AG04449 (cell line): Measurements from ENCODE around the gene CACNA2D3.

Source experiments
- CTCF ChIA-PET: fragments of 350-600 bp; formaldehyde crosslinking; extraction: SDS; loops from one replicate; lab custom pipeline; 2021; ENCODE audit warnings: antibody characterized with exemption; lab: Yijun Ruan, JAX
- POLR2A ChIA-PET: fragments of 400-600, 350-600 bp; formaldehyde crosslinking; extraction: SDS; loops from one replicate; lab custom pipeline; 2020; ENCODE audit warnings: antibody characterized with exemption, inconsistent platforms; lab: Yijun Ruan, JAX
- DNase-seq: peaks from one replicate; pipeline ENCODE4 v3.0.0-alpha.2; 2010; ENCODE audit warnings: low read depth, low spot score
- H3K4me3 ChIP-seq: 2 replicates; pipeline ENCODE4 v1.5.1; 2011; ENCODE audit warnings: low read depth, mild to moderate bottlenecking, control low read depth, low read length
- CTCF ChIP-seq: IDR thresholded peaks from one replicate; pipeline ENCODE4 v1.5.1; 2011; ENCODE audit warnings: mild to moderate bottlenecking, moderate library complexity, low read length, control low read depth, inconsistent platforms; ENCODE audit not compliant: insufficient read depth; ENCODE audit errors: missing control alignments

CACNA2D3 gene

GRCh38 chr3:54547846-54548245 is 425.5 kb downstream of the CACNA2D3 start:
- no peak overlapping the region for H3K4me3 ChIP-seq
- no peak for TF ChIP-seq CTCF
- ChIA-PET CTCF (no interaction called here), POLR2A (no interaction called here)
- DNase-seq: no peak

GRCh38 chr3:54549607-54550220 is 427.4 kb downstream of the CACNA2D3 start:
- ChIA-PET POLR2A (no interaction called here), CTCF (no interaction called here)
- no peak overlapping the region for H3K4me3 ChIP-seq
- TF ChIP-seq CTCF: no peak
- no peak for DNase-seq

- no peak for DNase-seq
Observed at GRCh38 chr3:54550221-54550977, 428.0 kb downstream of the CACNA2D3 start.

GRCh38 chr3:54556630-54557029 is 434.3 kb downstream of the CACNA2D3 start:
- ChIA-PET CTCF (no interaction called here), POLR2A (no interaction called here)
- no peak for DNase-seq
- H3K4me3 ChIP-seq: no peak overlapping the region
- no peak for TF ChIP-seq CTCF

More at GRCh38 chr3:54550221-54550977, 428.0 kb downstream of the CACNA2D3 start:
- TF ChIP-seq CTCF: no peak
- no peak overlapping the region for H3K4me3 ChIP-seq
- ChIA-PET POLR2A (no interaction called here), CTCF (no interaction called here)

- ChIA-PET CTCF (no interaction called here), POLR2A (no interaction called here)
- no peak for DNase-seq
- TF ChIP-seq CTCF: no peak
- no peak overlapping the region for H3K4me3 ChIP-seq
Observed at GRCh38 chr3:54557538-54558428, 435.4 kb downstream of the CACNA2D3 start.
